H1 (cell line): ENCODE results near the gene PTPN21.
A peak's percentile ranks its signal among the peaks of the same experiment; 100 is the strongest.

Experiments
- CBX5 ChIP-seq: fragments of 300-800, 300-1000 bp; sonication (generic); IDR thresholded peaks from 2 replicates; pipeline ENCODE4 v1.7.1; 2016; ENCODE audit warnings: antibody characterized with exemption, low read length, low read depth
- CBX8 ChIP-seq: fragments of 300-800, 300-1000 bp; sonication (generic); IDR thresholded peaks from 2 replicates; pipeline ENCODE4 v1.7.1; 2016; ENCODE audit warnings: low read depth, low read length, borderline replicate concordance
- CEBPB ChIP-seq: IDR thresholded peaks from 2 replicates; pipeline ENCODE4 v1.6.1; 2012; ENCODE audit warnings: low read depth, low read length
- CTCF ChIP-seq, 3 experiments: IDR thresholded peaks; 1 replicate in 2 of 3; 2 replicates in 1 of 3; pipeline versions ENCODE4 v1.5.1 to v1.6.1; 2011; ENCODE audit warnings: low read length in 3 of 3, mild to moderate bottlenecking in 3 of 3, inconsistent platforms in 2 of 3, low read depth in 1 of 3, moderate library complexity in 1 of 3; ENCODE audit not compliant: insufficient read depth in 1 of 3; ENCODE audit errors: control extremely low read depth in 1 of 3
- GTF2F1 ChIP-seq: IDR thresholded peaks from 2 replicates; pipeline ENCODE4 v1.6.1; 2012; ENCODE audit warnings: low read depth, low read length, improper control_type of control experiment, borderline replicate concordance
- PHF8 ChIP-seq: fragments of 200-600 bp; sonication (generic); conservative IDR thresholded peaks from 2 replicates; pipeline ENCODE4 v1.7.1; 2012; ENCODE audit warnings: low read depth, mild to moderate bottlenecking, inconsistent platforms, low read length, moderate library complexity
- RAD21 ChIP-seq, 2 experiments: IDR thresholded peaks in 1 of 2; conservative IDR thresholded peaks in 1 of 2; 2 replicates each; pipeline ENCODE4 v1.6.1; 2011; ENCODE audit warnings: low read depth in 2 of 2, low read length in 2 of 2, improper control_type of control experiment in 1 of 2, inconsistent platforms in 1 of 2, mild to moderate bottlenecking in 1 of 2, moderate library complexity in 1 of 2

DNA sequence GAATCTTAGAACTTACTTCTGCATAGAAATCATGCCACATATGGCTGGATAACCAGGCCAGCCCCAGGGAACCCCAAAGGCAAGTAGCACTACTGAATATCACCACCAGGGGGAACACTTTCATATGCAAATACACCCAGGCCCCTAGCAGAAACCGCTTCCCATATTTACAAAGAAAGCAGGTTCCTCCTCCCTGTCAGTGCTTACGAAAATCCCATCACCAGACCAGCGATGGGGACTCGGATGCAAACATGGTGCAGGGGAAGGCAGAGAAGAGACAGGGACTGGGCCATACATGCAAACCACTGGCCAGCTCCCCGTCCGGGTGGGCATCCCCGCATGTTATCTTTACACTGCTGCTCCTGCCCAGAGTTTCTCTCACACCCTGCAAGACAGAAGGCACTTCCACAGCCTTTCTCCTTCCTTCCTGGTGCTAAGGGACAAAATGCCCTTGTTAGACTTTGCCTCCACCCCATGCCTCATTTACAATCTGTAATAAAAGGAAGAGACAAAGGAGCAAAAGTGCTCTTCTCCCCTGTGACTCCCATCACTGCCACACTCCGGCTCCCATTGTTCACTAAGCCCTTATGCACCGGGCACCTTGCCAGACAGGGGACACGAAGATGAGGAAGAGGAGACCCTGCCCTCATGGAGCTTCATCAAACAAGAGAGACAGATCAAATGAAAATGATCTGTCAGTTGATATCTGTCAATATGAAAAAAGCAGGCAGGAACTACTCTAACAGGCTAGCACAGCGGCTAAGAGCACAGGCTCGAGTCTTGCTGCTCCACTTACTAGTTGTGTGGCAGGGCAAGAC is 62.3 kb downstream of the PTPN21 start:
- TF ChIP-seq CBX8: no peak
- no peak for TF ChIP-seq PHF8
- TF ChIP-seq CBX5: no peak
- TF ChIP-seq GTF2F1: no peak
- TF ChIP-seq RAD21 (IDR thresholded peaks at IDR 0.05 in 1 of 2, conservative IDR thresholded peaks at IDR 0.05 in 1 of 2; ENCODE audit: low read depth in 2 of 2, low read length in 2 of 2): peak; percentile 65 to 72
- no peak for TF ChIP-seq CEBPB
- peak; percentile 59 to 83 (median 70) for TF ChIP-seq CTCF (IDR thresholded peaks at IDR 0.05; ENCODE audit: control extremely low read depth in 1 of 3, insufficient read depth in 1 of 3, low read depth in 1 of 3, low read length in 3 of 3)
